Lower leg skin (tissue), 3 donors: ENCODE data around the gene PRICKLE1.

ENCODE experiments used
- CTCF ChIP-seq, 3 donors: fragments of 450-650 bp; IDR thresholded peaks; one replicate each; pipeline ENCODE4 v1.5.1; 2016; ENCODE audit warnings: antibody characterized with exemption in 3 of 3, mild to moderate bottlenecking in 3 of 3, moderate library complexity in 2 of 3
- POLR2A ChIP-seq, 2 donors: fragments of 450-650 bp; IDR thresholded peaks; one replicate each; pipeline ENCODE4 v1.6.1; 2016 to 2017; ENCODE audit warnings: antibody characterized with exemption in 2 of 2, mild to moderate bottlenecking in 1 of 2, moderate library complexity in 1 of 2

- TF ChIP-seq POLR2A (IDR thresholded peaks at IDR 0.05) (no peak), CTCF (IDR thresholded peaks at IDR 0.05) (no peak)
Observed at GRCh38 chr12:42510823-42511222, 78.7 kb downstream of the PRICKLE1 start.
